A673 (cell line): Measurements from ENCODE around the gene HMGCS1. TPM values are rescaled to one million over a fixed set of nuclear protein-coding genes. Genes with fewer than 3 reads are reported as not detected.

Experiments used
- BruUV-seq: library from RNA; stranded (reverse); fragments of 400-500 nt; replicated peaks from 2 replicates; lab custom pipeline; 2021; lab: Mats Ljungman, UMichigan
- CTCF ChIA-PET: fragments of 300-600 bp; sonication (Branson Sonifier 250); formaldehyde crosslinking; loops from one replicate; lab custom pipeline; 2022; ENCODE audit warnings: antibody characterized with exemption; lab: Charles Lee
- POLR2A ChIA-PET: fragments of 300-600 bp; sonication (Branson Sonifier 250); formaldehyde crosslinking; loops from one replicate; lab custom pipeline; 2022; ENCODE audit warnings: antibody characterized with exemption; ENCODE audit not compliant: low non-redundant PET; lab: Charles Lee
- DNase-seq: peaks from one replicate; pipeline ENCODE4 v3.0.0-alpha.2; 2015; ENCODE audit warnings: low spot score
- H3K27ac ChIP-seq: fragments of 200-600 bp; sonication (generic); 2 replicates; pipeline ENCODE4 v1.5.1; 2016; ENCODE audit warnings: mixed run types, low read depth, mild to moderate bottlenecking, mixed read lengths, antibody characterized with exemption, low read length; ENCODE audit not compliant: poor library complexity, severe bottlenecking
- H3K27me3 ChIP-seq: fragments of 200-600 bp; sonication (generic); replicated peaks from 2 replicates; pipeline ENCODE4 v1.6.1; 2017; ENCODE audit warnings: mixed run types, low read depth, mild to moderate bottlenecking, mixed read lengths, antibody characterized with exemption, low read length; ENCODE audit not compliant: insufficient read depth, poor library complexity
- H3K36me3 ChIP-seq: fragments of 200-600 bp; sonication (generic); 2 replicates; pipeline ENCODE4 v1.6.1; 2016; ENCODE audit warnings: mixed run types, mild to moderate bottlenecking, mixed read lengths, antibody characterized with exemption, low read length; ENCODE audit not compliant: insufficient read depth, poor library complexity, severe bottlenecking
- H3K4me1 ChIP-seq: fragments of 200-600 bp; sonication (generic); 2 replicates; pipeline ENCODE4 v1.6.1; 2017; ENCODE audit warnings: mixed run types, mild to moderate bottlenecking, mixed read lengths, antibody characterized with exemption, low read length; ENCODE audit not compliant: insufficient read depth, poor library complexity, severe bottlenecking
- H3K4me3 ChIP-seq: fragments of 200-600 bp; sonication (generic); 2 replicates; pipeline ENCODE4 v1.5.1; 2016; ENCODE audit warnings: low read depth, mixed run types, mild to moderate bottlenecking, mixed read lengths, low read length; ENCODE audit not compliant: poor library complexity, severe bottlenecking
- H3K9me3 ChIP-seq: fragments of 200-600 bp; sonication (generic); 2 replicates; pipeline ENCODE4 v1.6.1; 2016; ENCODE audit warnings: mixed run types, low read depth, mild to moderate bottlenecking, mixed read lengths, antibody characterized with exemption, low read length; ENCODE audit not compliant: poor library complexity, severe bottlenecking
- CTCF ChIP-seq: fragments of 300-800, 200-600 bp; sonication (generic); conservative IDR thresholded peaks from 2 replicates; pipeline ENCODE4 v1.5.1; 2017; ENCODE audit warnings: low read depth, mild to moderate bottlenecking, antibody characterized with exemption, low read length, moderate library complexity, mixed read lengths
- EZH2 ChIP-seq: fragments of 200-600 bp; sonication (generic); IDR thresholded peaks from 2 replicates; pipeline ENCODE4 v1.6.1; 2017; ENCODE audit warnings: borderline replicate concordance, low read depth, mild to moderate bottlenecking, mixed read lengths, antibody characterized with exemption, low read length; ENCODE audit not compliant: poor library complexity, severe bottlenecking
- intact Hi-C: fragments of 100-400 bp; cut with micrococcal nuclease; formaldehyde crosslinking; loops from one replicate; pipeline ENCODE4 v1.10.0; 2022; ENCODE audit not compliant: unreplicated experiment
- total RNA-seq: library from RNA; stranded (reverse); gene quantifications from 2 replicates; pipeline ENCODE4 v1.2.3, GENCODE V29; 2021

Gene HMGCS1
- total RNA-seq, 1 experiment from 2014 or later = 162 TPM

DNA sequence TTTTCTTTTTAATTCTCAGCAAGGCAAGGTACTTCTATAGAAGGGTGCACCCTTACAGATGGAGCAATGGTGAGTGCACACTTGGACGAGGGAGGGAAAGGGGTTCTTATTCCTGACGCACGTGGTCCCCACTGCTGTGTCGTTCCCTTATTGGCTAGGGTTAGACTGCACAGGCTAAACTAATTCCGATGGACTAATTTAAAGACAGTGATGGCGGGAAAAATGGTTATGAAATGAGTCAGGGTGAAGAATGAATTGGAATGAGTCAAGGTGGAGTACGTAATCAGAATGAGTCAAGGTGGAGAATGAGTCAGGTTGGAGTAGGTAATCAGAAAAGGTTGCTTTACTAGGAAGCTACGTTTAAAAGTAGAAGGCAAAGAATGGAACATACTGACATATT lies 2.1 kb upstream of the HMGCS1 start:
- peaks cover 10% of the 10 kb centered on the region for H3K4me1 ChIP-seq
- ChIA-PET POLR2A (no interaction called here), CTCF (no interaction called here)
- H3K27ac ChIP-seq = no peak overlapping the region
- no peak for TF ChIP-seq EZH2
- TF ChIP-seq CTCF = no peak
- no peak for DNase-seq
- H3K9me3 ChIP-seq = no peaks in the 10 kb centered on the region
- peaks cover 16% of the 10 kb centered on the region for H3K36me3 ChIP-seq
- intact Hi-C loops = no loop called here
- H3K4me3 ChIP-seq = no peak overlapping the region
- BruUV-seq = no TSS peak
- H3K27me3 ChIP-seq = no peaks in the 10 kb centered on the region

DNA sequence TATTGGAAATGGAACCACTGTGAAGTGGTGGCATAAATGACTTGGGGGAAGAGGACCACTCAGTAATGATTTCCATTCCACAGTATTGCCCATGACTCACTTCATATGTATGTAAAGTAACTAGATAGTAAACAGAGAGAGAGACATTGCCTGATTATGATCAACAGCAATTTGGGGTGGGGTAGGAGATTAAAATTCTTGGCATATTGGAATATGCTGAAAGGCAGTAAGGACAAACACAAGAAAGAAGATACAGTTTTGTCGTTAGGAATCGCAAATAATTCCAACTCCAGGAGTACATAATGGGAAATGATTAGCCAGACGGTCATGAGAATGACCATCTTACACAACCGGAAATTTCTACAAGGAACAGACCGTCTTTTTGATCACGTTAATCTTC lies 1.5 kb upstream of the HMGCS1 start:
- TF ChIP-seq EZH2 = no peak
- TF ChIP-seq CTCF = no peak
- H3K9me3 ChIP-seq = no peaks in the 10 kb centered on the region
- intact Hi-C loops = no loop called here
- H3K36me3 ChIP-seq = peaks cover 22% of the 10 kb centered on the region
- no peak overlapping the region for H3K4me3 ChIP-seq
- peaks cover 14% of the 10 kb centered on the region for H3K4me1 ChIP-seq
- ChIA-PET POLR2A (no interaction called here), CTCF (no interaction called here)
- BruUV-seq = no TSS peak
- no peaks in the 10 kb centered on the region for H3K27me3 ChIP-seq
- H3K27ac ChIP-seq = peak overlapping the region; percentile 86
- no peak for DNase-seq

- POLR2A ChIA-PET = no interaction called here
- intact Hi-C loops = no loop called here
- Histone ChIP-seq H3K4me1 (peaks cover 22% of the 10 kb centered on the region), H3K27ac (peak overlapping the region; percentile 86), H3K36me3 (peaks cover 27% of the 10 kb centered on the region), H3K27me3 (no peaks in the 10 kb centered on the region), H3K4me3 (peak overlapping the region; percentile 22), H3K9me3 (no peaks in the 10 kb centered on the region)
- DNase-seq = peak; percentile 37
- TF ChIP-seq CTCF (no peak), EZH2 (no peak)
- BruUV-seq = TSS peak; percentile 95
- CTCF ChIA-PET = interaction anchor here (0.6 to 0.8 kb wide), 3 partner anchors 100 to 211 kb away, joined by 4 to 6 read pairs (median 4); partner anchors contain the start of gene TMEM267
Observed at GRCh38 chr5:43313854-43314457, 744 bp upstream of the HMGCS1 start.
